Skeletal muscle satellite cell (primary cell): ENCODE results near the gene TTC3.
"Not testable (repeated sequence)": the region's sequence is repeated elsewhere in the genome, so short reads cannot be mapped to it uniquely, and the experiment has no call there.

ENCODE experiments used
- H3K27me3 ChIP-seq: 2 replicates; pipeline ENCODE4 v1.7.0; 2013; ENCODE audit warnings: low read length; ENCODE audit not compliant: control insufficient read depth, insufficient read depth
- H3K36me3 ChIP-seq: 2 replicates; pipeline ENCODE4 v1.7.0; 2013; ENCODE audit warnings: mild to moderate bottlenecking, control low read depth, low read length; ENCODE audit not compliant: insufficient read depth
- H3K4me1 ChIP-seq: 2 replicates; pipeline ENCODE4 v1.7.0; 2013; ENCODE audit warnings: low read length; ENCODE audit not compliant: control insufficient read depth, insufficient read depth
- H3K4me2 ChIP-seq: 2 replicates; pipeline ENCODE4 v1.7.0; 2013; ENCODE audit warnings: mild to moderate bottlenecking, low read length
- H3K4me3 ChIP-seq: 2 replicates; pipeline ENCODE4 v1.7.0; 2013; ENCODE audit warnings: low read length
- H3K9ac ChIP-seq: 2 replicates; pipeline ENCODE4 v1.7.0; 2013; ENCODE audit warnings: mild to moderate bottlenecking, low read depth, low read length, moderate library complexity
- H3K9me3 ChIP-seq: replicated peaks from 2 replicates; pipeline ENCODE4 v1.7.0; 2013; ENCODE audit warnings: mild to moderate bottlenecking, control low read depth, low read length

TTC3 gene

DNA sequence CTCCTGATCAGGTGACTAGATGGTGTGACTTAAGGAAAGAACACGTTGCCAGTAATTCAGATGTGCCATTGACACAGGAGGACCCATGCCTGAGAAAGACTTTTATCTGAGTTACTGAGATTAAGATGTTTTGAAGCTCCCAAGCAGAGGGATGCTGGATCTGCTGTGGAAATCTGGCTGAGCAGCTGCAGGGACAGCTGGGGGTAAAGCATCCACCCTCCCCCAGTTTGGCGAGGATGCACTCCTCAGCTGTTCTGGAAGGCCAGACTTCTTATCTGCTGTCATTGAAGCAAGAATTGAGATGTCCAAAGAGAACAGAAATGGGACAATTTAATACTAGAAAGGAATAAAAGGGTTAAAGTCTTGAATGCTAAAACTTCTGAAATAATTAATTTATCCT, 25.7 kb downstream of the TTC3 start:
- no peak overlapping the region for H3K4me3 ChIP-seq
- no peaks in the 10 kb centered on the region for H3K9me3 ChIP-seq
- peaks cover 5% of the 10 kb centered on the region for H3K4me1 ChIP-seq
- no peaks in the 10 kb centered on the region for H3K27me3 ChIP-seq
- peaks cover 42% of the 10 kb centered on the region for H3K36me3 ChIP-seq
- H3K4me2 ChIP-seq: no peak overlapping the region
- H3K9ac ChIP-seq: no peak overlapping the region

DNA sequence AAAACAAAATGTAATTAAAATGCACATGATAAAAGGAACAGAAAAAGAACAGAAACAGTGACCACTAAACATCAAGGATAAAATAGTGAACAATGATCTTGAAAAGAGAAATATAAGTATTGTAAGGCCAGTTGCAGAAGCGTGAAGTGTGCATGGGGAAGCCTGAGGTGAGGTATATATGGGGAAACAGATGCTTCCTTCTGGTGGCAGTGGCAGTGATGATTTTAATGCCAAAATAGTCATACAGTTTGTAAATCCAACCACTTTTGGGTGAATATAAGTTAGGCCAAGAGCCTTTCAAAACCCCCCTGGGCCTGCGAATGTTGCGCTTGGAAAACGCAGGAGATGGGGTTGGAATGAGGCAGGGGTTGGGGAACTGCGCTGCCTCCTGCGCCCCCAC, 27.3 kb downstream of the TTC3 start:
- Histone ChIP-seq H3K4me3 (no peak overlapping the region), H3K4me2 (no peak overlapping the region), H3K27me3 (no peaks in the 10 kb centered on the region), H3K9me3 (no peaks in the 10 kb centered on the region), H3K9ac (no peak overlapping the region), H3K36me3 (peaks cover 38% of the 10 kb centered on the region), H3K4me1 (peaks cover 5% of the 10 kb centered on the region)

DNA sequence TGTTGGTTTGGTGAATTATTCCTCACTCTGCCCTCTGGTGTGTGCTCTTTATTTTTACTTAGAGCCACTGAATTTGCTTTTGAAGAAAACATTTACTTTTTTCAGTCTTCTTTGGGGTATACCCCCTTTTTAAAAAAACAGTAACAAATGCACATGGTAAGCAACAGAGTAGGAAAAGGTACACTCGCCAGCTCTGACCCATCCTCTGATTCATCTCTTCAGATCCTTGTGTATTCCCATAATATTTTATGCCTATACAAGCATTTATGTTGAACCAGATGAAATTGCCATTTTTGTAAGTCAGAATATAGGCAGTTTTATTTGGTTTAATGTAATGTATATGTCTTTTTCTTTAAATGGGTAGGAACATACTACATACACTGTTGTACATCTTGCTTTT, 28.3 kb downstream of the TTC3 start:
- Histone ChIP-seq H3K27me3 (no peaks in the 10 kb centered on the region), H3K9ac (no peak overlapping the region), H3K4me2 (no peak overlapping the region), H3K4me1 (peaks cover 5% of the 10 kb centered on the region), H3K4me3 (no peak overlapping the region), H3K9me3 (no peaks in the 10 kb centered on the region), H3K36me3 (peaks cover 30% of the 10 kb centered on the region)

- not testable (repeated sequence) for H3K9ac ChIP-seq, H3K9me3 ChIP-seq, H3K4me1 ChIP-seq, H3K4me2 ChIP-seq, H3K4me3 ChIP-seq, H3K27me3 ChIP-seq
- peaks cover 19% of the 10 kb centered on the region for H3K36me3 ChIP-seq
Observed at GRCh38 chr21:37102746-37103145, 29.7 kb downstream of the TTC3 start.

DNA sequence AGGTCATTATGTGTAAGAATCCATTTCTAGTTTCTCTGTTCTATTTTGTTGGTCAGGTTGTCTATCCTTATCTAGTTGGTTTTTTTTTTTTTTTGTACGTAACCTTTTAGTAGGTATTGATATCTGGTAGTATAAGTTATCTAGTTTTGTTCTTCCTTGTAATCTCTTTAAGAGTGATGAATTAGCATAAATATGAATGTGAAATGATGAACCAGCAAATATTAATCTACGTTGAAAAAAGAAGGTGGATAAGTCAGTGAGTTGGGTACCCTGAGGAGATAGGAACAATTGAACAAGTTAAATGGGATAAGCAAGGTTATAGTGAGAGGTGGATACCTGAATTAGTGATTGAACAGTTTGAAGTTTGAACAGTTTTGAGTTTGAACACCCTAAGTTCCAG, 33.9 kb downstream of the TTC3 start:
- Histone ChIP-seq H3K27me3 (no peaks in the 10 kb centered on the region), H3K36me3 (peaks cover 11% of the 10 kb centered on the region), H3K4me2 (no peak overlapping the region), H3K9me3 (no peaks in the 10 kb centered on the region), H3K9ac (no peak overlapping the region), H3K4me1 (no peaks in the 10 kb centered on the region), H3K4me3 (no peak overlapping the region)

DNA sequence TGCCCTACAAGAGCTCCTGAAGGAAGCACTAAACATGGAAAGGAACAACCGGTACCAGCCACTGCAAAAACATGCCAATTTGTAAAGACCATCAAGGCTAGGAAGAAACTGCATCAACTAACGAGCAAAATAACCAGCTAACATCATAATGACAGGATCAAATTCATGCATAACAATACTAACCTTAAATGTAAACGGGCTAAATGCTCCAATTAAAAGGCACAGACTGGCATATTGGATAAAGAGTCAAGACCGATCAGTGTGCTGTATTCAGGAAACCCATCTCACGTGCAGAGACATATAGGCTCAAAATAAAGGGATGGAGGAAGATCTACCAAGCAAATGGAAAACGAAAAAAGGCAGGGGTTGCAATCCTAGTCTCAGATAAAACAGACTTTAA, 38.0 kb downstream of the TTC3 start:
- not testable (repeated sequence) for H3K9ac ChIP-seq, H3K4me1 ChIP-seq, H3K9me3 ChIP-seq, H3K4me2 ChIP-seq, H3K27me3 ChIP-seq, H3K4me3 ChIP-seq
- peaks cover 11% of the 10 kb centered on the region for H3K36me3 ChIP-seq

DNA sequence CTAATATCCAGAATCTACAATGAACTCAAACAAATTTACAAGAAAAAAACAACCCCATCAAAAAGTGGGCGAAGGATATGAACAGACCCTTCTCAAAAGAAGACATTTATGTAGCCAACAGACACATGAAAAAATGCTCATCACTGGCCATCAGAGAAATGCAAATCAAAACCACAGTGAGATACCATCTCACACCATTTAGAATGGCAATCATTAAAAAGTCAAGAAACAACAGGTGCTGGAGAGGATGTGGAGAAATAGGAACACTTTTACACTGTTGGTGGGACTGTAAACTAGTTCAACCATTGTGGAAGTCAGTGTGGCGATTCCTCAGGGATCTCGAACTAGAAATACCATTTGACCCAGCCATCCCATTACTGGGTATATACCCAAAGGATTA, 41.2 kb downstream of the TTC3 start:
- not testable (repeated sequence) for H3K9ac ChIP-seq, H3K36me3 ChIP-seq, H3K27me3 ChIP-seq, H3K4me3 ChIP-seq, H3K9me3 ChIP-seq, H3K4me2 ChIP-seq, H3K4me1 ChIP-seq

- peaks cover 10% of the 10 kb centered on the region for H3K36me3 ChIP-seq
- H3K4me1 ChIP-seq, H3K9me3 ChIP-seq, H3K9ac ChIP-seq, H3K27me3 ChIP-seq, H3K4me3 ChIP-seq, H3K4me2 ChIP-seq: not testable (repeated sequence)
Observed at GRCh38 chr21:37116459-37116858, 43.4 kb downstream of the TTC3 start.

DNA sequence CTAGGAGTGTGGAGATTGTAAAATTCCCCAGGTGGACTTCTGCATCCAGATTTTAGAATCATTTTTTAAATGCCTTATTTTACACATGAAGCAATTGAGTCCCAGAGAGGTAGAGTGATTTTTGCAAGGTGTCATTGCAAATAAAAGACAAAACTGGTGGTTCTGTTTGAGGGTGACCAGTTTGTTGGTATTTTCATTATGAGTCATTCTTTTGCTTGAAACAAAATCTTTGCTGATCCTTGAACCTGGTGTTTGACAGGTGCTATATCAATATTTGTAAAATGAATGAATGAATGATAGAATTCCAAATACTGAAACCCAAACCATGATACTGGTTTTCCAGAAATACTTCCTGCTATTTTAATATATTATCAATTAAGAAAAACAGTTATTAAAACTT, 44.1 kb downstream of the TTC3 start:
- Histone ChIP-seq H3K36me3 (peaks cover 10% of the 10 kb centered on the region), H3K4me1 (no peaks in the 10 kb centered on the region), H3K4me3 (no peak overlapping the region), H3K27me3 (no peaks in the 10 kb centered on the region), H3K9ac (no peak overlapping the region), H3K4me2 (no peak overlapping the region), H3K9me3 (no peaks in the 10 kb centered on the region)

DNA sequence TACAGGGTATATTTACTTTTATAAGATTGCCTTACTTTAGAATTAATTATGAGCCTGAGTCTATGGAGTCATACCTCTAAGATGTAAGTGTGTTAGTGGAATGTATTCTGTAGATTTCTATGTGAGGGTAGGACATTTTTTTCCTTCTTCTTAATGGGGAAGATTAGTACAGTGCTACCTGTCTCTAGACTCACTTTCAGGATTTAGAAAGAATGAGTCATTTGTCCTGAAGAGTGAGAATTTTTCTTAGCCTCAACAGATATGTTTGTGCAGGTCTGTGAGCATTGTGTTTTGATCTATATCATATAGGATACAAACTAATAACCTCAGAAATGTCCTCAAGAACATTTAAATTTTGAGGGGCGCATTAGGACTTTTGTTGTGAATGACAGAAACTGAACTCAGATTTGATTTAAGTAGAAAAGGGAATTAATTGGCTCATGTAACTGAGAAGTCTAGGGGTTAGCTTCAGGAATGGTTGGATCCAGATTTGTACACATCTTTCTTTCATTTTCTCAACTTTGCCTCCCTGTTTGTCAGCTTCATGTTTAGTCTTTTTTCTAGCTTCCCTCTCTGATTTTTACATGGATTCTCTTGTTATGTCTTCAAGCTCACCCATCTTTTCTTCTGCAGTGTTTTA, 45.3 kb downstream of the TTC3 start:
- no peaks in the 10 kb centered on the region for H3K4me1 ChIP-seq
- H3K9me3 ChIP-seq: no peaks in the 10 kb centered on the region
- no peak overlapping the region for H3K4me3 ChIP-seq
- H3K36me3 ChIP-seq: peaks cover 20% of the 10 kb centered on the region
- no peaks in the 10 kb centered on the region for H3K27me3 ChIP-seq
- no peak overlapping the region for H3K9ac ChIP-seq
- H3K4me2 ChIP-seq: no peak overlapping the region

- Histone ChIP-seq H3K4me1 (no peaks in the 10 kb centered on the region), H3K4me3 (no peak overlapping the region), H3K9ac (no peak overlapping the region), H3K36me3 (peaks cover 24% of the 10 kb centered on the region), H3K9me3 (no peaks in the 10 kb centered on the region), H3K4me2 (no peak overlapping the region), H3K27me3 (no peaks in the 10 kb centered on the region)
Observed at GRCh38 chr21:37119421-37120218, 46.6 kb downstream of the TTC3 start.

DNA sequence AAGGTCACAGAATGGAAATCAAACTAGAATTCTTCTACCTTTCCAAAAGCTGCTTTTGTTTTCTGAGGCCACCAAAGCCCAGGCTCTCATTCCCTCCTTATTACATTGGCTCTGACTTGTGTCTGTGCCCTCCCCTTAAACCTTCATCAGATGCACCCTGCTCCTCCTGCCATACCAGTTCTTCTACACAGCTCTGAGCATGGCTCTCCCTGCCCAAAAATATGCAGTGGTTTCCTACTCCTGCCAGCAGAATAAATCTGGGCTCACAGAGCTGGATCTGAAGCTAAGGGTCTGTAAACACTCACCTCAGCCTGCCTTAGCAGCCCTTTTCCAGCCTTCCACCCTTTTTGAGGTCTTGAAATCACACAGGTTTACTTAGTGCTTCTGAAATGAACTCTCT, 55.0 kb downstream of the TTC3 start:
- H3K9me3 ChIP-seq: no peaks in the 10 kb centered on the region
- H3K9ac ChIP-seq: no peak overlapping the region
- H3K27me3 ChIP-seq: no peaks in the 10 kb centered on the region
- no peak overlapping the region for H3K4me3 ChIP-seq
- no peak overlapping the region for H3K4me2 ChIP-seq
- peaks cover 63% of the 10 kb centered on the region for H3K36me3 ChIP-seq
- peaks cover 4% of the 10 kb centered on the region for H3K4me1 ChIP-seq
